HL-60 (cell line): ENCODE measurements around the gene A3GALT2.

Source experiments
- DNase-seq, 2 experiments: peaks; one replicate each; pipeline ENCODE4 v3.0.0-alpha.2; 2010 to 2020; ENCODE audit warnings: low read depth in 1 of 2, low spot score in 1 of 2
- H3K27ac ChIP-seq: fragments of 250-450 bp; sonication (Bioruptor Pico); replicated peaks from 2 replicates; pipeline ENCODE4 v1.5.1; 2020; ENCODE audit warnings: mild to moderate bottlenecking, moderate library complexity
- H3K27me3 ChIP-seq: fragments of 250-450 bp; sonication (Bioruptor Pico); 2 replicates; pipeline ENCODE4 v1.5.1; 2021; ENCODE audit warnings: mild to moderate bottlenecking, moderate library complexity; ENCODE audit not compliant: insufficient read depth, poor library complexity, severe bottlenecking
- H3K4me3 ChIP-seq: replicated peaks from 2 replicates; pipeline ENCODE4 v1.5.1; 2011; ENCODE audit warnings: mild to moderate bottlenecking, control low read depth, low read length; ENCODE audit not compliant: insufficient read depth
- CTCF ChIP-seq: IDR thresholded peaks from one replicate; pipeline ENCODE4 v1.5.1; 2011; ENCODE audit warnings: low read length, control low read depth, inconsistent platforms; ENCODE audit not compliant: insufficient read depth
- GABPA ChIP-seq: IDR thresholded peaks from 2 replicates; pipeline ENCODE4 v1.6.1; 2012; ENCODE audit warnings: low read depth
- POLR2AphosphoS5 ChIP-seq: IDR thresholded peaks from 2 replicates; pipeline ENCODE4 v1.6.1; 2012; ENCODE audit warnings: low read depth
- REST ChIP-seq: IDR thresholded peaks from 2 replicates; pipeline ENCODE4 v1.6.1; 2012; ENCODE audit warnings: low read depth; ENCODE audit not compliant: insufficient replicate concordance
- SPI1 ChIP-seq: IDR thresholded peaks from 2 replicates; pipeline ENCODE4 v1.6.1; 2012; ENCODE audit warnings: low read depth, mild to moderate bottlenecking, borderline replicate concordance

Gene A3GALT2

GRCh38 chr1:33259879-33260278, 61.0 kb downstream of the A3GALT2 start:
- Histone ChIP-seq H3K27me3 (no peaks in the 10 kb centered on the region), H3K4me3 (no peak overlapping the region), H3K27ac (no peak overlapping the region)
- TF ChIP-seq GABPA, result no peak
- TF ChIP-seq REST, result no peak
- TF ChIP-seq POLR2AphosphoS5, result no peak
- TF ChIP-seq CTCF, result no peak
- TF ChIP-seq SPI1, result no peak
- no peak for DNase-seq

- TF ChIP-seq SPI1, result no peak
- TF ChIP-seq REST, result no peak
- TF ChIP-seq POLR2AphosphoS5, result no peak
- no peak for TF ChIP-seq GABPA
- TF ChIP-seq CTCF, result no peak
- DNase-seq, result no peak
Observed at GRCh38 chr1:33258788-33259274, 62.1 kb downstream of the A3GALT2 start.

GRCh38 chr1:33257772-33258712, 62.9 kb downstream of the A3GALT2 start:
- no peak for DNase-seq
- TF ChIP-seq CTCF (no peak), SPI1 (peak; percentile 58), POLR2AphosphoS5 (no peak)
- peak overlapping the region; percentile 46 for H3K4me3 ChIP-seq
- peak overlapping the region; percentile 95 for H3K27ac ChIP-seq
- H3K27me3 ChIP-seq, result no peaks in the 10 kb centered on the region

More at GRCh38 chr1:33258788-33259274, 62.1 kb downstream of the A3GALT2 start:
- Histone ChIP-seq H3K4me3 (no peak overlapping the region), H3K27me3 (no peaks in the 10 kb centered on the region), H3K27ac (no peak overlapping the region)
